ENCODE measurements around the gene KCNMB2. TPM values are rescaled to one million over a fixed set of nuclear protein-coding genes. Genes with fewer than 3 reads are reported as not detected.

The KCNMB2 gene
- total RNA-seq, 1 donor: 1.1 TPM

DNA sequence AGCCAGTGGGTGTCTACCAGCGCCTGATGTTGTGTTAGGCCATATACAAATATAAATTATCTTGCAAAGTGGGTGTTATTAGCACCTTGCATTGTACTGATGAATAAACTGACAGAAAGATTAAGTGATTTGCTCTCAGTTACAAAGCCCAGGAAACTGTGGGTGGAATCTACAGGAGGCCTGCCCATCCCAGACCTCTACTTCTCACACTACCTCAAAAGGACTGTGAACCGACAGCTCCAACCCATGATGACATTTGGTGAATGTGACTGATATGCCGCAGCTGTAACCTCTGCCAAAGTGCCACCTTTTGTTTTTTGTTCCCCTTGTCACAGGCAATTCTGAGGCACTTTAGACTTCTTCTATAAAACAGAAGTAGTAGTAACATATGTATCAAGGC is 43.7 kb upstream of the KCNMB2 start:
- H3K27me3 ChIP-seq (ENCODE audit: insufficient read depth, low read length): no peaks in the 10 kb centered on the region
- no peak overlapping the region for H3K4me2 ChIP-seq (ENCODE audit: insufficient read depth, low read length)
- TF ChIP-seq, protein P1, sequence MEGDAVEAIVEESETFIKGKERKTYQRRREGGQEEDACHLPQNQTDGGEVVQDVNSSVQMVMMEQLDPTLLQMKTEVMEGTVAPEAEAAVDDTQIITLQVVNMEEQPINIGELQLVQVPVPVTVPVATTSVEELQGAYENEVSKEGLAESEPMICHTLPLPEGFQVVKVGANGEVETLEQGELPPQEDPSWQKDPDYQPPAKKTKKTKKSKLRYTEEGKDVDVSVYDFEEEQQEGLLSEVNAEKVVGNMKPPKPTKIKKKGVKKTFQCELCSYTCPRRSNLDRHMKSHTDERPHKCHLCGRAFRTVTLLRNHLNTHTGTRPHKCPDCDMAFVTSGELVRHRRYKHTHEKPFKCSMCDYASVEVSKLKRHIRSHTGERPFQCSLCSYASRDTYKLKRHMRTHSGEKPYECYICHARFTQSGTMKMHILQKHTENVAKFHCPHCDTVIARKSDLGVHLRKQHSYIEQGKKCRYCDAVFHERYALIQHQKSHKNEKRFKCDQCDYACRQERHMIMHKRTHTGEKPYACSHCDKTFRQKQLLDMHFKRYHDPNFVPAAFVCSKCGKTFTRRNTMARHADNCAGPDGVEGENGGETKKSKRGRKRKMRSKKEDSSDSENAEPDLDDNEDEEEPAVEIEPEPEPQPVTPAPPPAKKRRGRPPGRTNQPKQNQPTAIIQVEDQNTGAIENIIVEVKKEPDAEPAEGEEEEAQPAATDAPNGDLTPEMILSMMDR (IDR thresholded peaks at IDR 0.05; ENCODE audit: extremely low read depth, low read depth, low read length): no peak
- H3K36me3 ChIP-seq (ENCODE audit: insufficient read depth, low read length): no peaks in the 10 kb centered on the region
- H3K4me3 ChIP-seq (ENCODE audit: insufficient read depth, low read length): no peak overlapping the region
- H2AFZ ChIP-seq (ENCODE audit: low read length): no peak overlapping the region
- no peaks in the 10 kb centered on the region for H3K79me2 ChIP-seq (ENCODE audit: insufficient read depth, low read length)
- H4K20me1 ChIP-seq (ENCODE audit: insufficient read depth, low read length): no peaks in the 10 kb centered on the region
- no peak overlapping the region for H3K27ac ChIP-seq (ENCODE audit: low read depth, low read length)
- H3K9me3 ChIP-seq (ENCODE audit: low read depth, low read length): no peaks in the 10 kb centered on the region
- DNase-seq (ENCODE audit: insufficient read length, low spot score, missing footprints): no peak
- no peaks in the 10 kb centered on the region for H3K4me1 ChIP-seq (ENCODE audit: insufficient read depth, low read length)

DNA sequence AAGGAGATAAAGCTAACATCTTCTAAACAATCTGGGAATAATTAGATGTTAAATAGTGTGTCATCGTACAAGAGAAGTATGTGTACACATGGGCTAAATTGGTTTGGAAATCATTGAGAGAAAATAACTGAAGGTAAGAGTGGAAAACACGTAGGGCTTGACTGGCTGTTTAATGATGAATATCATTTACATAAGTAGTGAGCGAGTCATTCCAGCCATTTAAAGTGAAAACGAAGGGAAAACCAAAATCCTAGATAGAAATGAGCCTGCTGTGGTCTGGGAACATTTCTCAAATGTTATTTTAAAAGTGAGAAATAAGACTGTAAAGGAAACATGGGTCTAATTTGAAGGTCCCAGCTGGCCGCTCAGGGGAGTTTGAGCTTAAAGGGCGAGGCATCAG is 41.9 kb upstream of the KCNMB2 start:
- TF ChIP-seq, protein P1 (IDR thresholded peaks at IDR 0.05; ENCODE audit: extremely low read depth, low read depth, low read length): no peak
- no peak overlapping the region for H3K27ac ChIP-seq (ENCODE audit: low read depth, low read length)
- H3K27me3 ChIP-seq (ENCODE audit: insufficient read depth, low read length): no peaks in the 10 kb centered on the region
- H2AFZ ChIP-seq (ENCODE audit: low read length): no peak overlapping the region
- no peaks in the 10 kb centered on the region for H3K36me3 ChIP-seq (ENCODE audit: insufficient read depth, low read length)
- H3K4me2 ChIP-seq (ENCODE audit: insufficient read depth, low read length): no peak overlapping the region
- DNase-seq (ENCODE audit: insufficient read length, low spot score, missing footprints): no peak
- no peaks in the 10 kb centered on the region for H3K79me2 ChIP-seq (ENCODE audit: insufficient read depth, low read length)
- H3K9me3 ChIP-seq (ENCODE audit: low read depth, low read length): no peaks in the 10 kb centered on the region
- H4K20me1 ChIP-seq (ENCODE audit: insufficient read depth, low read length): no peaks in the 10 kb centered on the region
- no peaks in the 10 kb centered on the region for H3K4me1 ChIP-seq (ENCODE audit: insufficient read depth, low read length)
- H3K4me3 ChIP-seq (ENCODE audit: insufficient read depth, low read length): no peak overlapping the region

DNA sequence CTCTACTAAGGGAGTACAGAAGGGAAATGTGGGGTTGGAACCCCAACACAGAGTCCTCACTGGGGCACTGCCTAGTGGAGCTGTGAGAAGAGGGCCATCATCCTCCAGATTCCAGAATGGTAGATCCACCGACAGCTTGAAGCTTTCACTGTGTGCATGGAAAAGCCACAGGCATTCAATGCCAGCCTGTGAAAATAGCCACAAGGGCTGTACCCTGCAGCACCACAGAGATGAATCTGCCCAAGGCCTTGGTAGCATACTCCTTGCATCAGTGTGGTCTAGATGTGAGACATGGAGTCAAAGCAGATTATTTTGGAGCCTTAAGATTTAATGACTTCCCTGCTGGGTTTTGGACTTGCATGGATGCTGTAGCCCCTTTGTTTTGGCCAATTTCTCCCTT is 39.3 kb upstream of the KCNMB2 start:
- Histone ChIP-seq H2AFZ (ENCODE audit: low read length) (no peak overlapping the region), H3K79me2 (ENCODE audit: insufficient read depth, low read length) (no peaks in the 10 kb centered on the region), H3K27me3 (ENCODE audit: insufficient read depth, low read length) (no peaks in the 10 kb centered on the region), H3K36me3 (ENCODE audit: insufficient read depth, low read length) (no peaks in the 10 kb centered on the region), H3K27ac (ENCODE audit: low read depth, low read length) (no peak overlapping the region), H3K4me1 (ENCODE audit: insufficient read depth, low read length) (no peaks in the 10 kb centered on the region), H3K4me2 (ENCODE audit: insufficient read depth, low read length) (no peak overlapping the region), H3K9me3 (ENCODE audit: low read depth, low read length) (no peaks in the 10 kb centered on the region), H4K20me1 (ENCODE audit: insufficient read depth, low read length) (no peaks in the 10 kb centered on the region), H3K4me3 (ENCODE audit: insufficient read depth, low read length) (no peak overlapping the region)
- TF ChIP-seq, protein P1 (IDR thresholded peaks at IDR 0.05; ENCODE audit: extremely low read depth, low read depth, low read length): no peak
- no peak for DNase-seq (ENCODE audit: insufficient read length, low spot score, missing footprints)

DNA sequence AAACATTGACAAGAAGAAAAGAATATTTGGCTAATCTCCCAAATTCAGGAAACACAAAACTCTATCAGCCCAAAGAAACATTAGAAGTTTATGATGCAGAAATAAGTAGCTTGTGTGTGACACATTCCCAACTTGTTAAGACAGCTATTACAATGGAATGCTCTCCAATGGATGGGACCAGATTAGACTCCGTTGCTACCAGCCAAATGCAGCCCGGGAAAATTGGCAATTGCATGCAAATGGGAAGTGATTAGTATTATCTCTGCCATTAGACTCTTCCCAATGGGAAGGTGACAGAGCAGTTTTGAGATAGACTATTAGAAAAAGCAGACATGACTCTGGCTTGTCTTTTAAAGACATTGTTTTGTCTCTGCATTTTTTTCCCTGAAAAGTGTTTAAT is 37.4 kb upstream of the KCNMB2 start:
- Histone ChIP-seq H3K27me3 (ENCODE audit: insufficient read depth, low read length) (no peaks in the 10 kb centered on the region), H4K20me1 (ENCODE audit: insufficient read depth, low read length) (no peaks in the 10 kb centered on the region), H3K27ac (ENCODE audit: low read depth, low read length) (no peak overlapping the region), H3K36me3 (ENCODE audit: insufficient read depth, low read length) (no peaks in the 10 kb centered on the region), H3K4me3 (ENCODE audit: insufficient read depth, low read length) (no peak overlapping the region), H3K4me1 (ENCODE audit: insufficient read depth, low read length) (no peaks in the 10 kb centered on the region), H2AFZ (ENCODE audit: low read length) (no peak overlapping the region), H3K79me2 (ENCODE audit: insufficient read depth, low read length) (no peaks in the 10 kb centered on the region), H3K4me2 (ENCODE audit: insufficient read depth, low read length) (no peak overlapping the region), H3K9me3 (ENCODE audit: low read depth, low read length) (no peaks in the 10 kb centered on the region)
- TF ChIP-seq, protein P1 (IDR thresholded peaks at IDR 0.05; ENCODE audit: extremely low read depth, low read depth, low read length): no peak
- no peak for DNase-seq (ENCODE audit: insufficient read length, low spot score, missing footprints)
